Loucy (cell line): ENCODE results near the gene PPP1R9B.

ENCODE experiments used
- EZH2phosphoT487 ChIP-seq: fragments of 200-600 bp; IDR thresholded peaks from 2 replicates; pipeline ENCODE4 v1.6.1; 2018; ENCODE audit warnings: antibody characterized with exemption, mild to moderate bottlenecking, moderate library complexity, borderline replicate concordance
- TF ChIP-seq, protein P1 (sequence below): fragments of 200-600 bp; sonication (generic); conservative IDR thresholded peaks from 2 replicates; pipeline ENCODE4 v1.5.1; 2014; ENCODE audit warnings: mild to moderate bottlenecking, antibody characterized with exemption, low read length

GRCh38 chr17:50129728-50130558, 20.5 kb downstream of the PPP1R9B start, which contains the start of gene SAMD14:
- TF ChIP-seq, protein P1, sequence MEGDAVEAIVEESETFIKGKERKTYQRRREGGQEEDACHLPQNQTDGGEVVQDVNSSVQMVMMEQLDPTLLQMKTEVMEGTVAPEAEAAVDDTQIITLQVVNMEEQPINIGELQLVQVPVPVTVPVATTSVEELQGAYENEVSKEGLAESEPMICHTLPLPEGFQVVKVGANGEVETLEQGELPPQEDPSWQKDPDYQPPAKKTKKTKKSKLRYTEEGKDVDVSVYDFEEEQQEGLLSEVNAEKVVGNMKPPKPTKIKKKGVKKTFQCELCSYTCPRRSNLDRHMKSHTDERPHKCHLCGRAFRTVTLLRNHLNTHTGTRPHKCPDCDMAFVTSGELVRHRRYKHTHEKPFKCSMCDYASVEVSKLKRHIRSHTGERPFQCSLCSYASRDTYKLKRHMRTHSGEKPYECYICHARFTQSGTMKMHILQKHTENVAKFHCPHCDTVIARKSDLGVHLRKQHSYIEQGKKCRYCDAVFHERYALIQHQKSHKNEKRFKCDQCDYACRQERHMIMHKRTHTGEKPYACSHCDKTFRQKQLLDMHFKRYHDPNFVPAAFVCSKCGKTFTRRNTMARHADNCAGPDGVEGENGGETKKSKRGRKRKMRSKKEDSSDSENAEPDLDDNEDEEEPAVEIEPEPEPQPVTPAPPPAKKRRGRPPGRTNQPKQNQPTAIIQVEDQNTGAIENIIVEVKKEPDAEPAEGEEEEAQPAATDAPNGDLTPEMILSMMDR: no peak
- TF ChIP-seq EZH2phosphoT487: no peak
